ENCODE results near the gene SLC37A2.

Gene SLC37A2

GRCh38 chr11:125117429-125117828 is 54.3 kb downstream of the SLC37A2 start:
- TF ChIP-seq TAF1 (IDR thresholded peaks at IDR 0.05; ENCODE audit: borderline replicate concordance, low read depth, low read length) (no peak), POLR2A (IDR thresholded peaks at IDR 0.05; ENCODE audit: low read depth, low read length) (no peak)
- FAIRE-seq (no peak), DNase-seq (ENCODE audit: insufficient read length) (no peak)

- DNase-seq (ENCODE audit: insufficient read length) (no peak), FAIRE-seq (peak; percentile 63)
- no peak for TF ChIP-seq POLR2A (IDR thresholded peaks at IDR 0.05; ENCODE audit: low read depth, low read length)
- no peak for TF ChIP-seq POLR2AphosphoS5 (IDR thresholded peaks at IDR 0.05; ENCODE audit: low read depth, low read length)
- TF ChIP-seq TAF1 (IDR thresholded peaks at IDR 0.05; ENCODE audit: borderline replicate concordance, low read depth, low read length), result no peak
These were observed 60.3 kb downstream of the SLC37A2 start for GRCh38 chr11:125123194-125123946.

GRCh38 chr11:125123947-125124617 is 61.0 kb downstream of the SLC37A2 start:
- FAIRE-seq (peak; percentile 93), DNase-seq (ENCODE audit: insufficient read length) (peak; percentile 19)
- no peak for TF ChIP-seq POLR2AphosphoS5 (IDR thresholded peaks at IDR 0.05; ENCODE audit: low read depth, low read length)
- TF ChIP-seq TAF1 (IDR thresholded peaks at IDR 0.05; ENCODE audit: borderline replicate concordance, low read depth, low read length), result no peak
- no peak for TF ChIP-seq POLR2A (IDR thresholded peaks at IDR 0.05; ENCODE audit: low read depth, low read length)

GRCh38 chr11:125124618-125124992 is 61.5 kb downstream of the SLC37A2 start:
- FAIRE-seq (no peak), DNase-seq (ENCODE audit: insufficient read length) (no peak)
- no peak for TF ChIP-seq POLR2AphosphoS5 (IDR thresholded peaks at IDR 0.05; ENCODE audit: low read depth, low read length)
- TF ChIP-seq TAF1 (IDR thresholded peaks at IDR 0.05; ENCODE audit: borderline replicate concordance, low read depth, low read length), result no peak
- TF ChIP-seq POLR2A (IDR thresholded peaks at IDR 0.05; ENCODE audit: low read depth, low read length), result no peak

- no peak for FAIRE-seq
- TF ChIP-seq POLR2A (IDR thresholded peaks at IDR 0.05; ENCODE audit: low read depth, low read length) (no peak), TAF1 (IDR thresholded peaks at IDR 0.05; ENCODE audit: borderline replicate concordance, low read depth, low read length) (no peak), POLR2AphosphoS5 (IDR thresholded peaks at IDR 0.05; ENCODE audit: low read depth, low read length) (no peak)
- no peak for DNase-seq (ENCODE audit: insufficient read length)
These were observed 65.3 kb downstream of the SLC37A2 start for GRCh38 chr11:125128450-125128849.

- DNase-seq (ENCODE audit: insufficient read length) (no peak), FAIRE-seq (no peak)
These were observed 66.3 kb downstream of the SLC37A2 start for GRCh38 chr11:125129316-125129993.

GRCh38 chr11:125132071-125132470 is 69.0 kb downstream of the SLC37A2 start:
- DNase-seq (ENCODE audit: insufficient read length), result no peak
- TF ChIP-seq TAF1 (IDR thresholded peaks at IDR 0.05; ENCODE audit: borderline replicate concordance, low read depth, low read length), result no peak
- TF ChIP-seq POLR2A (IDR thresholded peaks at IDR 0.05; ENCODE audit: low read depth, low read length), result no peak
- no peak for TF ChIP-seq POLR2AphosphoS5 (IDR thresholded peaks at IDR 0.05; ENCODE audit: low read depth, low read length)
- FAIRE-seq, result no peak

More at GRCh38 chr11:125129316-125129993, 66.3 kb downstream of the SLC37A2 start:
- TF ChIP-seq POLR2A (IDR thresholded peaks at IDR 0.05; ENCODE audit: low read depth, low read length) (no peak), TAF1 (IDR thresholded peaks at IDR 0.05; ENCODE audit: borderline replicate concordance, low read depth, low read length) (no peak), POLR2AphosphoS5 (IDR thresholded peaks at IDR 0.05; ENCODE audit: low read depth, low read length) (no peak)

GRCh38 chr11:125132596-125132995 is 69.5 kb downstream of the SLC37A2 start:
- FAIRE-seq (no peak), DNase-seq (ENCODE audit: insufficient read length) (no peak)
- TF ChIP-seq POLR2A (IDR thresholded peaks at IDR 0.05; ENCODE audit: low read depth, low read length) (no peak), TAF1 (IDR thresholded peaks at IDR 0.05; ENCODE audit: borderline replicate concordance, low read depth, low read length) (no peak), POLR2AphosphoS5 (IDR thresholded peaks at IDR 0.05; ENCODE audit: low read depth, low read length) (no peak)

GRCh38 chr11:125136001-125136400 is 72.9 kb downstream of the SLC37A2 start:
- no peak for TF ChIP-seq POLR2A (IDR thresholded peaks at IDR 0.05; ENCODE audit: low read depth, low read length)
- no peak for TF ChIP-seq TAF1 (IDR thresholded peaks at IDR 0.05; ENCODE audit: borderline replicate concordance, low read depth, low read length)
- no peak for TF ChIP-seq POLR2AphosphoS5 (IDR thresholded peaks at IDR 0.05; ENCODE audit: low read depth, low read length)
- DNase-seq (ENCODE audit: insufficient read length), result no peak
- FAIRE-seq, result no peak

- no peak for TF ChIP-seq POLR2AphosphoS5 (IDR thresholded peaks at IDR 0.05; ENCODE audit: low read depth, low read length)
- DNase-seq (ENCODE audit: insufficient read length) (no peak), FAIRE-seq (no peak)
These were observed 75.9 kb downstream of the SLC37A2 start for GRCh38 chr11:125138966-125139365.

GRCh38 chr11:125139778-125140177 is 76.7 kb downstream of the SLC37A2 start:
- no peak for TF ChIP-seq POLR2AphosphoS5 (IDR thresholded peaks at IDR 0.05; ENCODE audit: low read depth, low read length)
- no peak for TF ChIP-seq POLR2A (IDR thresholded peaks at IDR 0.05; ENCODE audit: low read depth, low read length)
- no peak for TF ChIP-seq TAF1 (IDR thresholded peaks at IDR 0.05; ENCODE audit: borderline replicate concordance, low read depth, low read length)
- DNase-seq (ENCODE audit: insufficient read length) (no peak), FAIRE-seq (no peak)

Measured in GM12892 (cell line).